ENCODE data around the gene PKM.

PKM gene

DNA sequence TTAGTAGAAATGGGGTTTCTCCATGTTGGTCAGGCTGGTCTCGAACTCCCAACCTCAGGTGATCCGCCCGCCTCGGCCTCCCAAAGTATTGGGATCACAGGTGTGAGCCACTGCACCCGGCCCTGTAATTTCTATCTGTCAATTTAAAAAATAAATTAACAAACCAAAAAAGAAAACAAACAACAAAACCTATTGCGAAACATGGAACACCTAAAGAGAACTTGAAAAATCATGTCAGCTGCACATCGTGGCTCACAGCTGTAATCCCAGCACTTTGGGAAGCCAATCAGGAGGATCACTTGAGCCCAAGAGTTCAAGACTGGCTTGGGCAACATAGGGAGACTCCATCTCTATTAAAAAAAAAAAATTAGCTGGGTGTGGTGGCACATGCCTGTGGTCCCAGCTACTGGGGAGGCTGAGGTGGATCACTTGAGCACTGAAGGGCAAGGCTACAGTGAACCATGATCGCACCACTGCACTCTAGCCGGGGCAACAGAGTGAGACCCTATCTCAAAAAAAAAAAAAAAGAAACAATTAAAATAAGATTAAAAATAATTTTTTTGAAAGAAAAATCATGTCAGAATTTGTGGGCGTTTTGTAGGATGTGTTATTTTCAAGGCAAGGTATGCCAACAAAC lies 21.8 kb upstream of the PKM start:
- H3K9me3 ChIP-seq (ENCODE audit: insufficient read depth, low read depth, low read length) = no peaks in the 10 kb centered on the region
- no peak overlapping the region for H3K27ac ChIP-seq (ENCODE audit: low read length)
- H3K4me1 ChIP-seq (ENCODE audit: insufficient read depth, low read length) = no peaks in the 10 kb centered on the region
- H3K9ac ChIP-seq (ENCODE audit: low read depth, low read length) = no peak overlapping the region
- H3K4me3 ChIP-seq (ENCODE audit: low read length) = no peak overlapping the region
- peaks cover 91% of the 10 kb centered on the region for H3K36me3 ChIP-seq (ENCODE audit: insufficient read depth, low read depth, low read length)
- H3K27me3 ChIP-seq (ENCODE audit: insufficient read depth, low read length) = no peaks in the 10 kb centered on the region

DNA sequence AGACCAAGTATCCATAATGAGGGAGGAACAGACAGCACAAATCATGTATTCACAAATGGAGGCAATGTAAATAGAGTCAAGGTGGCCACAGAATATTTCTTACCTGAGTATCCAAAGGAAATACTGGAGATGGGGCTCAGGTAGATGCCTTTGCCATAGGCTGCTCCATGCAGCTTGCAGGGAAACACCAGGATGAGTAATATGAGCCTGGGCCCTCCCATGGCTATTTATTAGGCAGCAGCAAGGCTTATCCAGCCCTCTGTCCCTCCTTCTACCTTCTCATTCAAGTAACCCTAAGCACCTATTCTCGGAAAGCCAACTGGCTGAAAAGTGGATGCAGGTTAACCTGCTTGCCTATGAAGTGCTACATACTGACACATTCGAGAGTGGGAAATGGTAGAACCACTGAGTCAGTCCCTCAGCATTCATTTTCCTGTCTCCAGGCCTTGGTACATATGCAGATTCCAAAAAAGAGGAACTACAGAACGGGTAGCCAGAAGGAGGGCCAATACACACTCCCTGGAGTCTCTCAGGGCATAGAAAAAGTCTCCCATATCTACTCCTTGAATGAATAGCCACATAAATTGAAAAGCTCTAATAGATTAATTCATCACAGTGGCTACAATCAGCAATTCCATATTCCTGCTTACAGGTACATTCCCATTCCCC lies 18.3 kb upstream of the PKM start:
- peaks cover 23% of the 10 kb centered on the region for H3K27me3 ChIP-seq (ENCODE audit: insufficient read depth, low read length)
- no peaks in the 10 kb centered on the region for H3K4me1 ChIP-seq (ENCODE audit: insufficient read depth, low read length)
- no peak overlapping the region for H3K9ac ChIP-seq (ENCODE audit: low read depth, low read length)
- H3K9me3 ChIP-seq (ENCODE audit: insufficient read depth, low read depth, low read length) = no peaks in the 10 kb centered on the region
- no peak overlapping the region for H3K27ac ChIP-seq (ENCODE audit: low read length)
- H3K36me3 ChIP-seq (ENCODE audit: insufficient read depth, low read depth, low read length) = peaks cover 64% of the 10 kb centered on the region
- no peak overlapping the region for H3K4me3 ChIP-seq (ENCODE audit: low read length)

DNA sequence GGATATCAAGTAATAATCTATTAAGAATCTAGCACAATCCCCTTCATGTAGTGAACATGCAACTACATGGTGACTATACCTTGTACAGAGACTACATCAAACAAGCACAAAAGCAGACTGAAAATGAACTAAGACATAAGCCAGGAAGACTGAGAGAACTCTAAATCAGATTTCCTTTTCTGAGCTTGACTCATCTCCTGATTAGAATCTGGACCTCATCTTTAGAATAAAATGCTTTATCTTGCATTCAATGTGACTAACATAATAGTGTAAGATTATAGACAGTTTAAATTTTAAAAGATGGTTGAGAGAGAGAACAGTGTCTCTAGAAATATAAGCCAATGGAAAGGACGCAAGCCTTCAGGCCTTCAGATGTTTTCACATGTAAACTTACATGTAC lies 17.5 kb upstream of the PKM start:
- Histone ChIP-seq H3K36me3 (ENCODE audit: insufficient read depth, low read depth, low read length) (peaks cover 64% of the 10 kb centered on the region), H3K27me3 (ENCODE audit: insufficient read depth, low read length) (peaks cover 30% of the 10 kb centered on the region), H3K4me3 (ENCODE audit: low read length) (no peak overlapping the region), H3K27ac (ENCODE audit: low read length) (no peak overlapping the region), H3K9ac (ENCODE audit: low read depth, low read length) (no peak overlapping the region), H3K4me1 (ENCODE audit: insufficient read depth, low read length) (peaks cover 2% of the 10 kb centered on the region; the same call in 1 of the 2 replicates), H3K9me3 (ENCODE audit: insufficient read depth, low read depth, low read length) (no peaks in the 10 kb centered on the region)

DNA sequence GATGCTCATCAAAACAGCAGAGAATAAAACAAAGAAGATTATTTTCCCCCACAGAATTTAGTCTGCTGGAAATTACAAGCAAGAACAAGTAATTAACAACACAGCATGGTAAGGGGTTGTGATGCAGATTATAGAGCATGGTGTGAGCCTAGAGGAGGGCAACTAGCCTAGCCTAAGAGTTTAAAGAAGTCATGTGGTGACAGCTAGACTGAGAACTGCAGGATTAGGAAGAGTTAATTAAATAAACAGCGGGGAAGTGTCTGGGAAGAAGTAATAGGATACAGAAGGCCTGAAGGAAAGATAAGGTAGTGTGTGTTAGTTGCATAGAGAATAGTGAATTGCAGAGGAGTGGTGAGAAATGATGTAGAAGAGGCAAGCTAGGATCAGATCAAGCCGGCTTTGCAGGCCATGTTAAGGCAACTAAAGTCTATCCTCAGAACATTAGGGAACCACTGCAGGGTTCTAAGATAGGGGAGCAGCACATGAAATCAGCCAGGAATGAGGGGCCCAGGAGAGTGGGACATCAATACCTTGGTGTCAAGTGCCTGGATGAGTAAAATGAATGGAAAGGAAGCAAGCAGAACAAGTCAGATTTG lies 11.9 kb upstream of the PKM start:
- no peak overlapping the region for H3K27ac ChIP-seq (ENCODE audit: low read length)
- H3K27me3 ChIP-seq (ENCODE audit: insufficient read depth, low read length) = peaks cover 84% of the 10 kb centered on the region
- H3K36me3 ChIP-seq (ENCODE audit: insufficient read depth, low read depth, low read length) = peaks cover 43% of the 10 kb centered on the region
- 0 out of 2 replicates have a peak overlapping the region, but pooled peaks have one; percentile 6 for H3K4me3 ChIP-seq (ENCODE audit: low read length)
- H3K4me1 ChIP-seq (ENCODE audit: insufficient read depth, low read length) = peaks cover 12% of the 10 kb centered on the region; the same call in 1 of the 2 replicates
- no peaks in the 10 kb centered on the region for H3K9me3 ChIP-seq (ENCODE audit: insufficient read depth, low read depth, low read length)
- no peak overlapping the region for H3K9ac ChIP-seq (ENCODE audit: low read depth, low read length)

DNA sequence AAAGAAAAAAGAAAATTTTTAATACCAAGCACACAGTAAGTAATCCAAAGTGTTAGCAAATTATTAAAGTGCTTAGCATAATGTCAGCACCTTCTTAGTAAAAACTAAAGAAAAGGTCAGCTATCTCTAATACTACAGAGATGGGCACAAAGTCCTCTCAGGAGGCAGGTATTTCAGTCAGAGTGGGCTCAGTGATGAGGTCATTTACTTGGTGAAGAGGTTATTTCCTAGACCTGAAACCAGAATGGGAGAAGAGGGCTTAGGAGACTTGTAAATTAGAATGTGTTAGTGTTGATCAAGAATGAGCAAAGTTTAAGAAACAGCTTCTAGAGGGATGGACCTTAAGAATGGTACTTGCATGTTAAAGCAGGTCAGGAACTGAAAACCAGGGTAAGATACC lies 8.7 kb upstream of the PKM start:
- peaks cover 41% of the 10 kb centered on the region for H3K36me3 ChIP-seq (ENCODE audit: insufficient read depth, low read depth, low read length)
- H3K27me3 ChIP-seq (ENCODE audit: insufficient read depth, low read length) = peaks cover 97% of the 10 kb centered on the region
- no peak overlapping the region for H3K27ac ChIP-seq (ENCODE audit: low read length)

DNA sequence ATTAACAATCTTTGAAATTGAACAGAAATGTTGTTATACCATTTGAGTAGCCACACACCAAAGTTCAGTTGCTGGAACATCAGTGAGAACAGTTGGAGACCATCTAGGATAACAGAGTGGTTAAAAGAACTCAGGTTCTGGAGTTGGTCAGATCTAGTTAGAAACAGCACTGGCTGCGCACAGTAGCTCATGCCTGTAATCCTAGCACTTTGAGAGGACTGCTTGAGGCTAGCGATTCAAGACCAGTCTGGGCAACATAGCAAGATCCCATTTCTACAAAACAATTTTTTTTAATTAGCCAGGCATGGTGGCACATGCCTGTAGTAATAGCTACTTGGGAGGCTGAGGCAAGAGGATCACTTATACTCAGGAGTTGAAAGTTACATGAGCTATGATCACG lies 7.6 kb upstream of the PKM start:
- Histone ChIP-seq H3K27ac (ENCODE audit: low read length) (no peak overlapping the region), H3K9me3 (ENCODE audit: insufficient read depth, low read depth, low read length) (no peaks in the 10 kb centered on the region), H3K27me3 (ENCODE audit: insufficient read depth, low read length) (peaks cover 97% of the 10 kb centered on the region), H3K4me1 (ENCODE audit: insufficient read depth, low read length) (peaks cover 11% of the 10 kb centered on the region), H3K36me3 (ENCODE audit: insufficient read depth, low read depth, low read length) (peaks cover 30% of the 10 kb centered on the region), H3K4me3 (ENCODE audit: low read length) (no peak overlapping the region), H3K9ac (ENCODE audit: low read depth, low read length) (no peak overlapping the region)

More for the DNA sequence above, 8.7 kb upstream of the PKM start:
- H3K4me1 ChIP-seq (ENCODE audit: insufficient read depth, low read length) = peaks cover 12% of the 10 kb centered on the region
- H3K4me3 ChIP-seq (ENCODE audit: low read length) = no peak overlapping the region
- no peak overlapping the region for H3K9ac ChIP-seq (ENCODE audit: low read depth, low read length)
- no peaks in the 10 kb centered on the region for H3K9me3 ChIP-seq (ENCODE audit: insufficient read depth, low read depth, low read length)

DNA sequence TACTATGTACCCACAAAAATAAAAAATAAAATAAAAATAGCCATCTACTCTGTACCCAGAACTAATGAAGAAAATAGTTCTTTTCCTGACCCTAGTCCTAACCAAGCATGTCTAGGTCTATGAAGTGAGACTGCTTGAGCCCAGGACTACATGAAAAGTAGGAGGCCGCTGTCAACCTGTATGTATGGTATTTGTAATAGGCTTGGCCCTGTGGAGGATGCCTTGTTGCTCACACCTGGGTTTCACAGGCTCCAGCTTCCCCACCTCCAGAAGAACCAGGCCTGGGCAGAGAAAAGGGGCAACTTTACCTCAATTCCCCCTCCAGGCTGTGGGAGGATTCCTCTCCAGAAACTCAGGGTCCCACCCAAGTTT lies 6.8 kb upstream of the PKM start:
- peaks cover 6% of the 10 kb centered on the region for H3K4me1 ChIP-seq (ENCODE audit: insufficient read depth, low read length)
- no peak overlapping the region for H3K27ac ChIP-seq (ENCODE audit: low read length)
- no peaks in the 10 kb centered on the region for H3K9me3 ChIP-seq (ENCODE audit: insufficient read depth, low read depth, low read length)
- H3K36me3 ChIP-seq (ENCODE audit: insufficient read depth, low read depth, low read length) = peaks cover 27% of the 10 kb centered on the region
- H3K9ac ChIP-seq (ENCODE audit: low read depth, low read length) = no peak overlapping the region
- no peak overlapping the region for H3K4me3 ChIP-seq (ENCODE audit: low read length)
- H3K27me3 ChIP-seq (ENCODE audit: insufficient read depth, low read length) = peaks cover 96% of the 10 kb centered on the region

DNA sequence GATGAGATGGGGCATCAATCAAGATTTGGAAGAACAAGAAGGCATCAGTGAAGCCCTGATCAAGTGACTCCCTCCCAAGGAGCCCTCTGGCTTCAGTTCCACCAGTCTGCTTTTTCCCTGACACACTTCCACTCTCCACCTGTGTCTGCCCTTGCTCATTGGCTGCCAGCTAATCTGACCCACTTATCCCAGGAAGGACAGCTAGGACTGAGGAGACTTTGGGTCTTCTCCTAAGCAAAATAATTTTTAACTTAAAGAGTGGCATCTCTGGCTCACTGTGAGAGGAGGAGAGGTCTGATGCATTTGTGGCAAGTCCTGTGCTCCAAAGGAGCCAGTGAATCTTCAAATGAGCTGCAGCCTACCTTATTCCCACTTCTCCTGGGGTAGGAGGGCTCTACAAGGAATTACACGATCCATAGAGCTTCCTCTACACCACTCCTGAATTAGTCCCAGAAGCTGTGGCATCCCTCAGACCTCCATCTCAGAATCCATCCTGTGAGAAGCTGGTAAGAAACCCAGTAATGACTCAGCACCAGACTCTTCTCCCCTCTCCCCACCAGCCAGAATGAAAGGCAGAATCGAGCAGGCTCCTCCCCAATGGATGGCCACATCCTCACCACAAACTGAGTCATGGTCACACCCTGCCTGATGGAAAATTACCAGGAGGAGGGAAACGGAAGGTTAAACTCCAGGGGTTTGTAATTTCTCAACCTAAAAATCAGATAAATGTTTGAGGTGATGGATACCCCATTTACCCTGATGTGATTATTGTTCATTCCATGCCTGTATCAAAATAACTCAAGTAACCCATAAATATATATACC lies 6.3 kb upstream of the PKM start:
- Histone ChIP-seq H3K36me3 (ENCODE audit: insufficient read depth, low read depth, low read length) (peaks cover 24% of the 10 kb centered on the region), H3K27me3 (ENCODE audit: insufficient read depth, low read length) (peaks cover 96% of the 10 kb centered on the region), H3K9me3 (ENCODE audit: insufficient read depth, low read depth, low read length) (no peaks in the 10 kb centered on the region), H3K9ac (ENCODE audit: low read depth, low read length) (no peak overlapping the region), H3K27ac (ENCODE audit: low read length) (no peak overlapping the region), H3K4me3 (ENCODE audit: low read length) (no peak overlapping the region), H3K4me1 (ENCODE audit: insufficient read depth, low read length) (peaks cover 5% of the 10 kb centered on the region)

DNA sequence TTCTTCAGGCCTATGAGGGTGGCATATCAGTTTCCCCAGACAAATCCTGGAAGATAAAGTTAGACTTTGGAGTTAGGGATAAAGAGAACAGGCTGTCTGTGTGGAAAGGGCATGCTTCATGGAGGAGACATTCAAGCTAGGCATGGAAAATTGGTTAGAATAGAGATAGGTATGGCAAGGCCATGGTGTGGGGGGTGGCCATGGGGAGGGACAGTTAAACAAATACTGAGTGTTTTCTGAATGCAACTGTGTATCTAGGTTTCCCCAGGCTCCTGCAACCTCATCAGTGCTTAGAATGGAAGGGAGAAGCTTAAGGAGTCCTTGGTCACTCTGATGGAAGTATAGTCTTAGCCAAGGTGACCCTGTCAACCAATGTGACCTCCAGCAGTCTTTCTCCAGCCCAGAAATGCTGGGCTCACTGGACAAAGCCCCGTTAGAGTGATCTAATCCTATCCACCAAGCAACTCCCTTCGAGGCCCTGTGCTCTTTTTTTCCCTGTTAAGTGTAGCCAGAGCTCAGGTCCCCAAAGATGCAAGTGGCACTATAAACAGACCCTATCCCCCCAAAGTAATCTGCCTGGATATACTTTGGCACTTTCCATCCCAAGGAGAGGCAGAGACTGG lies 5.5 kb upstream of the PKM start:
- peaks cover 94% of the 10 kb centered on the region for H3K27me3 ChIP-seq (ENCODE audit: insufficient read depth, low read length)
- no peak overlapping the region for H3K9ac ChIP-seq (ENCODE audit: low read depth, low read length)
- H3K4me1 ChIP-seq (ENCODE audit: insufficient read depth, low read length) = peaks cover 8% of the 10 kb centered on the region
- H3K27ac ChIP-seq (ENCODE audit: low read length) = no peak overlapping the region
- H3K36me3 ChIP-seq (ENCODE audit: insufficient read depth, low read depth, low read length) = peaks cover 17% of the 10 kb centered on the region
- no peaks in the 10 kb centered on the region for H3K9me3 ChIP-seq (ENCODE audit: insufficient read depth, low read depth, low read length)
- no peak overlapping the region for H3K4me3 ChIP-seq (ENCODE audit: low read length)

DNA sequence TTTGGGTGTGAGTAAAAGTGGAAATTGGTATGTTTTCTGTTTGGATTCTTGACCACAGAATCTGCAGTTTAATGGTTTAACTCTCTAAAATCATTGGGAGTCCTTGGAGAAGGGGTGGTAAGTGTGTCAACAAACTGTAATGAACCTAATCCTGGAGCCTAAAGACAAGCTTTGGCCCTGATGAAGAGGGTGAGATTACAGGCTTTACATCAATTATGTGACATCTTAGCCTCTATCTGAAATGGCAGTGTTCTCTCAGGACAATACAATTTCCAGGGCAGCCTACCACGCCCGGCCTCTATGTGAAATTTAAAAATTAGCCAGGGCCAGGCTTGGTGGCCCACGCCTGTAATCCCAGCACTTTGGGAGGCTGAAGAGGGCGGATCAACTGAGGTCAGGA lies 4.3 kb upstream of the PKM start:
- Histone ChIP-seq H3K9ac (ENCODE audit: low read depth, low read length) (no peak overlapping the region), H3K36me3 (ENCODE audit: insufficient read depth, low read depth, low read length) (peaks cover 5% of the 10 kb centered on the region), H3K27me3 (ENCODE audit: insufficient read depth, low read length) (peaks cover 82% of the 10 kb centered on the region), H3K9me3 (ENCODE audit: insufficient read depth, low read depth, low read length) (no peaks in the 10 kb centered on the region), H3K4me3 (ENCODE audit: low read length) (no peak overlapping the region), H3K27ac (ENCODE audit: low read length) (no peak overlapping the region), H3K4me1 (ENCODE audit: insufficient read depth, low read length) (peaks cover 8% of the 10 kb centered on the region)

DNA sequence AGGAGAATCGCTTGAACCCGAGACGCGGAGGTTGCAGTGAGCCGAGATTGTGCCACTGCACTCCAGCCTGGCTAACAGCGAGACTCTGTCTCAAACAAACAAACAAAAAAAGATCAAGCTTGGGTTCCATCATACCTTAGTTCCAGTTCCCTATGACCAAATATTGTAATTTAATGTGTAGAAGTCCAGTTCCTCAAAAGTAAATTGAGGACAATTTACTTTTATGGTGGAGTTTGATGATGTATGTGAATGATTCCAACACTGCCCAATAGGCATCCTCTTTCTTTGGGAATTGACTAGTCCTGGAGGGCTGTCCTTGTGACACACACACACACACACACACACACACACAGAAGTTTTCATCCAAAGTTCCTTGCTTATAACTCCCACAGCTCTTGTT lies 2.8 kb upstream of the PKM start:
- H3K9me3 ChIP-seq (ENCODE audit: insufficient read depth, low read depth, low read length) = no peaks in the 10 kb centered on the region
- H3K4me1 ChIP-seq (ENCODE audit: insufficient read depth, low read length) = peaks cover 14% of the 10 kb centered on the region
- peaks cover 78% of the 10 kb centered on the region for H3K27me3 ChIP-seq (ENCODE audit: insufficient read depth, low read length)
- H3K9ac ChIP-seq (ENCODE audit: low read depth, low read length) = no peak overlapping the region
- no peak overlapping the region for H3K4me3 ChIP-seq (ENCODE audit: low read length)
- H3K27ac ChIP-seq (ENCODE audit: low read length) = no peak overlapping the region
- H3K36me3 ChIP-seq (ENCODE audit: insufficient read depth, low read depth, low read length) = 0 out of 2 replicates have a peak, but pooled peaks cover 4% of the 10 kb centered on the region

All from iPS-20b (cell line).